PC-3 (cell line): ENCODE results near the gene DICER1.

Experiments used
- CTCF ChIP-seq: fragments of 300-600 bp; sonication (generic); conservative IDR thresholded peaks from 2 replicates; pipeline ENCODE4 v1.5.1; 2017; ENCODE audit warnings: antibody characterized with exemption, low read depth, mild to moderate bottlenecking, low read length
- EZH2 ChIP-seq: fragments of 300-600 bp; sonication (generic); IDR thresholded peaks from one replicate; pipeline ENCODE4 v1.6.1; 2017; ENCODE audit warnings: antibody characterized with exemption, mild to moderate bottlenecking, low read length; ENCODE audit not compliant: unreplicated experiment
- EZH2phosphoT487 ChIP-seq: fragments of 300-600 bp; sonication (generic); IDR thresholded peaks from 2 replicates; pipeline ENCODE4 v1.6.1; 2018; ENCODE audit warnings: mild to moderate bottlenecking, antibody characterized with exemption, low read length, borderline replicate concordance

DNA sequence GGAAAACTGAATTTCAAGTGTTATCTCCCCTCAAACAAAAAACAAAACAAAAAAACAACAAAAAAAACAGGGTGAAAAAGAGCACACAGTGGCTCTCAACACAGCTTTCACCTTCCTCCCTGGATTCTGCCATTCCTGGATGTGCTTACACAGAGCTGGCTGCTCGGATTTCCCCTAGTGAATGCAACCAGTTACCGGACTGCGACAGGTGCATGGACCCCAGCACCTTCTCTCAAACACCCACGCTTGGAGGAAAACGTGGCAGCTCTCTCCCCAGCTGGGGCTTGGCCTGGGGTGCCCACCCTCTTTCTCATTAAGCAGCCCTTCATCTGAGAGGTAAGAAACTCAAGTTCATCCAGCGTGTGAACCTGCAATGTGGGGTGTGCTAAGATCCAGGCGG, 33.5 kb upstream of the DICER1 start:
- TF ChIP-seq CTCF (no peak), EZH2phosphoT487 (no peak), EZH2 (no peak)
